ENCODE results near the gene KRTAP1-1. TPM values are rescaled to one million over a fixed set of nuclear protein-coding genes. Genes with fewer than 3 reads are reported as not detected.
"Not testable (repeated sequence)": the region's sequence is repeated elsewhere in the genome, so short reads cannot be mapped to it uniquely, and the experiment has no call there.

Gene KRTAP1-1
- polyA plus RNA-seq, 3 donors from 2014 or later = not detected

GRCh38 chr17:41046735-41047465, 5.7 kb upstream of the KRTAP1-1 start, which contains the start of gene KRTAP2-1:
KRTAP2-1 (minus strand) TSS chr17:41047316; CDS start chr17:41047267, 49 bp downstream.
- not testable (repeated sequence) for H3K4me3 Mint-ChIP-seq; H3K9me3 Mint-ChIP-seq; DNase-seq; H3K27ac Mint-ChIP-seq; H3K27me3 Mint-ChIP-seq (ENCODE audit: low read depth in 3 of 3); H3K36me3 Mint-ChIP-seq
- peaks cover 7 to 14% of the 10 kb centered on the region in 2 donors for H3K4me1 Mint-ChIP-seq

DNA sequence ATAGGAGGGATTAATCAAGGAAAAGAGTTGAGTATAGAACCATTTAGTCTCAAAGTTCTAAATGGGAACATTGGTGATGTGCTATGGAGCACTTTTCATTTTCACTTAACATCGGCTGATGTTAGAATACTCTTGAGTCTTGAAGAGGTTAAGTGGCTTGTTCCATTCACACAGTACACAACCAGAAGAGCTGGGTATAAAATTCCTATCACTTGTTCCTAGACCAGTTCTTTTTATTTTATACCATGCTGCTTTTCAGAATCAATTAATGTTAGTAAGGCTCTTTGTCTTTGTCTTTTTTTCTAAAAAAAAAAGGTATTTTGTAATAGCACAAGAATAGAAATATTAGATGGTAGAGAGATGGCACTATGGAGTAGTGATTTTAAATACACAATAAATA, 1.7 kb upstream of the KRTAP1-1 start:
- no peak for DNase-seq
- H3K27ac Mint-ChIP-seq = no peak overlapping the region
- H3K27me3 Mint-ChIP-seq (ENCODE audit: low read depth in 3 of 3) = peaks cover 3 to 7% (median 6%) of the 10 kb centered on the region in 3 donors
- peaks cover 0 to 3% (median 0%) of the 10 kb centered on the region in 6 donors for H3K9me3 Mint-ChIP-seq
- H3K4me3 Mint-ChIP-seq = no peak overlapping the region
- peaks cover 3 to 8% of the 10 kb centered on the region in 2 donors for H3K4me1 Mint-ChIP-seq
- no peaks in the 10 kb centered on the region for H3K36me3 Mint-ChIP-seq

GRCh38 chr17:41037853-41038350, 3.3 kb downstream of the KRTAP1-1 start:
- Mint-ChIP-seq H3K4me1 (no peaks in the 10 kb centered on the region), H3K27me3 (ENCODE audit: low read depth in 3 of 3) (peaks cover 0 to 7% (median 4%) of the 10 kb centered on the region in 3 donors), H3K4me3 (no peak overlapping the region), H3K36me3 (no peaks in the 10 kb centered on the region), H3K27ac (no peak overlapping the region), H3K9me3 (peaks cover 0 to 3% (median 0%) of the 10 kb centered on the region in 6 donors)
- DNase-seq = no peak

GRCh38 chr17:41034346-41034935, 6.8 kb downstream of the KRTAP1-1 start, which contains the start of gene KRTAP1-3:
KRTAP1-3 (minus strand) TSS chr17:41034874; CDS start chr17:41034821, 53 bp downstream.
- DNase-seq; H3K27ac Mint-ChIP-seq; H3K9me3 Mint-ChIP-seq; H3K4me1 Mint-ChIP-seq; H3K4me3 Mint-ChIP-seq; H3K36me3 Mint-ChIP-seq; H3K27me3 Mint-ChIP-seq (ENCODE audit: low read depth in 3 of 3): not testable (repeated sequence)

GRCh38 chr17:41029633-41030245, 11.5 kb downstream of the KRTAP1-1 start, which contains the start of gene KRTAP1-4:
KRTAP1-4 (minus strand) TSS chr17:41030195; CDS start chr17:41030078, 117 bp downstream.
- Mint-ChIP-seq H3K4me1 (no peaks in the 10 kb centered on the region), H3K9me3 (no peaks in the 10 kb centered on the region), H3K36me3 (no peaks in the 10 kb centered on the region), H3K4me3 (no peak within 1 kb of the TSS), H3K27me3 (ENCODE audit: low read depth in 3 of 3) (peaks cover 1 to 9% (median 2%) of the 10 kb centered on the region in 3 donors), H3K27ac (no peak within 1 kb of the TSS)
- no peak for DNase-seq

DNA sequence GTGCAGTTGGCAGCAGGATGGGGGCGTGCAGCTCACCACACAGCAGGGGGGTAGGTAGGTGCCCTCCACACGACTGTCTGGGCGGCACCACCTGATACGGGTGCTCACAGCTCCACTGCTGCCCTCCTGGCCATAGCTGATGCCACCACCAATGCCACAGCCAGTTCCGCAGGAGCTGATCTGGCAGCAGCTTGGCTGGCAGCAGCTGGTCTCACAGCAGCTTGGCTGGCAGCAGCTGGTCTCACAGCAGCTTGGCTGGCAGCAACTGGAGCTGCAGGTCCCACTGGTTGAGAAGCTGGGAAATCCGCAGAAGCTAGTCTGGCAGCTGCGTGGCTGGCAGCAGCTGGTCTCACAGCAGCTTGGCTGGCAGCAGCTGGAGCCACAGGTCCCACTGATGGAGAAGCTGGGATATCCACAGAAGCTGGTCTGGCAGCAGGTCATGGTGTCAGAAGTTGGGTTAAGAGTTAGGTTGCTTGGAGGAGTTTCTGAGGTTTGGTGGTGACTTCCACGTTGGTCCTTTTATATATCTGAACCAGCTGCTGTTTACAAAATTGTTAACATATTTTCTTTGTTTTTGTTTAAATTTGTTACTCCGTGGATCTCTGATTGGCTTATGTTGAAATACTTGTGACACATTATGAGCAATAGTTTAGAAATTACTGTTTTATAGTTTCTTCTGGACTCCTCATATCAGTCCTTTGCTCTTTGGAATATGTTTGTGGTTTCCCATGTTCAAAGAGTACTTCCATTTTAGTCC, 14.4 kb downstream of the KRTAP1-1 start, which contains the start of gene KRTAP1-5:
Gene KRTAP1-5 (minus strand): TSS at position 494 of the 757 bp plus-strand sequence. CDS start 53 bp downstream, at position 441.
- H3K27ac Mint-ChIP-seq = no peak within 1 kb of the TSS
- H3K4me1 Mint-ChIP-seq = no peaks in the 10 kb centered on the region
- no peak within 1 kb of the TSS for H3K4me3 Mint-ChIP-seq
- no peaks in the 10 kb centered on the region for H3K9me3 Mint-ChIP-seq
- no peaks in the 10 kb centered on the region for H3K36me3 Mint-ChIP-seq
- peaks cover 2 to 19% (median 2%) of the 10 kb centered on the region in 3 donors for H3K27me3 Mint-ChIP-seq (ENCODE audit: low read depth in 3 of 3)
- DNase-seq = no peak

- H3K4me3 Mint-ChIP-seq = no peak overlapping the region
- H3K9me3 Mint-ChIP-seq = no peaks in the 10 kb centered on the region
- no peak overlapping the region for H3K27ac Mint-ChIP-seq
- H3K4me1 Mint-ChIP-seq = no peaks in the 10 kb centered on the region
- no peak for DNase-seq
- H3K36me3 Mint-ChIP-seq = no peaks in the 10 kb centered on the region
- H3K27me3 Mint-ChIP-seq (ENCODE audit: low read depth in 3 of 3) = peaks cover 0 to 19% (median 2%) of the 10 kb centered on the region in 3 donors
Observed at GRCh38 chr17:41024697-41025096, 16.6 kb downstream of the KRTAP1-1 start.

DNA sequence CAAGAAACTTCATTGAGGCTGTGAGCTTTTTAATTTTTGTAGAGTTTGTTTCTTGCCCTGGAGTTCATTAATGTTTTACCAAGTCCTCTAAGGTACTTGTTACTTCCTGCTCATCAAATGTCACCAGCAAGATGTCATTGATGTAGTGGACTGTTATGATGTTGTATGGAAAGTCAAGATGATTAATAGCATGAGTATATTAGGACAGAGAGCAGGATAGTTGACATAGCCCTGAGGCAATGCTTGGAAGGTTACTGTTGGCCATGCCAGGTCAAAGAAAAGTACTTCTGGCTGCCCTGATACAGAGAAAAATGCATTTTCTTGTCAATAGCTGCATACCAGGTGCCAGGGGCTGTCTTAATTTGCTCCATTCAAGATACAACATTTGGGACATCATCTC, 20.9 kb downstream of the KRTAP1-1 start:
- H3K27me3 Mint-ChIP-seq (ENCODE audit: low read depth in 3 of 3) = peaks cover 1 to 19% (median 2%) of the 10 kb centered on the region in 3 donors
- DNase-seq = no peak
- no peaks in the 10 kb centered on the region for H3K36me3 Mint-ChIP-seq
- no peak overlapping the region for H3K4me3 Mint-ChIP-seq
- H3K4me1 Mint-ChIP-seq = no peaks in the 10 kb centered on the region
- no peaks in the 10 kb centered on the region for H3K9me3 Mint-ChIP-seq
- H3K27ac Mint-ChIP-seq = no peak overlapping the region

DNA sequence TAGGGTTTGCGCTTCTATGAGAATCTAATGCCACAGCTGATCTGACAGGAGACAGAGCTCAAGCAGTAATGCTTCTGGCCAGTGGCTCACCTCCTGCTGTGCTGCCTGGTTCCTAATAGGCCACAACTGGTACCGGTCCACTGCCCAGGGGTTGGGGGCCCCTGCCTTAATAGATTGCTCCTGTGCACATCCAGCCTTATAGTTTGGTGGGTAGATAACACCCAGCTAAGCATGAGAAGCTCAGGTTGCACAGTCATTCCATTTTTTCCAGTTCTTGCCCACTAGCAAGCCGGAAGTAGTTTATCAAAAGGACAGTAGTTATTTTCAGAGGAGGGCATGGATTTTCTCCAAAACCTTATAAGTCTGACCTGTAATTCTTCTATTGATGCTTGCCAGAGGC, 21.8 kb downstream of the KRTAP1-1 start:
- DNase-seq = no peak
- no peaks in the 10 kb centered on the region for H3K9me3 Mint-ChIP-seq
- no peak overlapping the region for H3K4me3 Mint-ChIP-seq
- H3K4me1 Mint-ChIP-seq = no peaks in the 10 kb centered on the region
- no peak overlapping the region for H3K27ac Mint-ChIP-seq
- peaks cover 1 to 24% (median 2%) of the 10 kb centered on the region in 3 donors for H3K27me3 Mint-ChIP-seq (ENCODE audit: low read depth in 3 of 3)
- H3K36me3 Mint-ChIP-seq = no peaks in the 10 kb centered on the region

DNA sequence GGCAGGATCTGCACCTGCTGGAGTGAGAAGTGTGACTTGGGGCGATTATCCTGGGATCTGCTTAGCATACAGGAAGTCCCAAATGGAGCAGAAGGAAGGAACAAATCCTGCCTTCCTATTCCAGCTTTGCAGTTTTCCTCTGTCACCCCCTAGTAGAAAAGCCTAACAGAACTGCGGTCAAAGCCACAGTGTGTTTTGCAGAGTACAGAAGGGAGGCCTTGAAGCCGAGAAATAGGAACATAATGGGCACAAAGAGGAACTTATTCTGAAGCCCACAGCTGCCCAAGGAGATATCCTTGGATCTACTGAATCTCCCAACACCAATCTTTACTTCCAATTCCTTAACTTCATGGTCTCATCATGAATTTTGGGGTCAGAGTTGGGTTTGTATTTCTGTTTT, 22.7 kb downstream of the KRTAP1-1 start:
- Mint-ChIP-seq H3K4me3 (no peak overlapping the region), H3K27ac (no peak overlapping the region), H3K36me3 (no peaks in the 10 kb centered on the region), H3K4me1 (no peaks in the 10 kb centered on the region), H3K27me3 (ENCODE audit: low read depth in 3 of 3) (peaks cover 0 to 19% (median 1%) of the 10 kb centered on the region in 3 donors), H3K9me3 (no peaks in the 10 kb centered on the region)
- no peak for DNase-seq

- H3K9me3 Mint-ChIP-seq = no peaks in the 10 kb centered on the region
- no peak overlapping the region for H3K27ac Mint-ChIP-seq
- no peaks in the 10 kb centered on the region for H3K36me3 Mint-ChIP-seq
- H3K4me1 Mint-ChIP-seq = no peaks in the 10 kb centered on the region
- no peak for DNase-seq
- no peak overlapping the region for H3K4me3 Mint-ChIP-seq
- H3K27me3 Mint-ChIP-seq (ENCODE audit: low read depth in 3 of 3) = peaks cover 0 to 13% (median 1%) of the 10 kb centered on the region in 3 donors
Observed at GRCh38 chr17:41016578-41017215, 24.6 kb downstream of the KRTAP1-1 start.

- H3K4me1 Mint-ChIP-seq = no peaks in the 10 kb centered on the region
Observed at GRCh38 chr17:41015454-41015853, 25.8 kb downstream of the KRTAP1-1 start.

DNA sequence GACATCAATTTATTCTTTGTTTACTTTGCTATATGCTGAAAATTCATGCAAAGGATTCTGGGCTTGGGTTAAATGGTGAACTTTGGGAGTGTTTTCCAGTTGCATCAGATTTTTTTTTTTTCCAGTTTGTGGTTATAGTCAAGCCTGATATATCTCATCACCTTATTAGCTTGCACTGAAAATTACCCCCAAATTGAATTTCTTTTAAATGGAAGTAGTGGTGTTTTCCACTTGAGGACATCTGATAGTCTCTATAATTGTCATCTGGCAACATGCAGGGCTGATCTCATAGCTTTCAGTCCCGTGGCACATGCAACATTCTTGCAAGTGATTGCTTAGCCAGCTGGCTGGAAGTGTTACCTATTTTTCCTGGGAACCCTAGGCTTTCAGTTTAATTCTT, 27.6 kb downstream of the KRTAP1-1 start:
- H3K4me1 Mint-ChIP-seq = no peaks in the 10 kb centered on the region
- peaks cover 0 to 13% (median 1%) of the 10 kb centered on the region in 3 donors for H3K27me3 Mint-ChIP-seq (ENCODE audit: low read depth in 3 of 3)
- no peak overlapping the region for H3K4me3 Mint-ChIP-seq
- DNase-seq = no peak
- no peaks in the 10 kb centered on the region for H3K36me3 Mint-ChIP-seq
- no peaks in the 10 kb centered on the region for H3K9me3 Mint-ChIP-seq
- no peak overlapping the region for H3K27ac Mint-ChIP-seq

More at GRCh38 chr17:41015454-41015853, 25.8 kb downstream of the KRTAP1-1 start:
- H3K36me3 Mint-ChIP-seq = no peaks in the 10 kb centered on the region
- peaks cover 0 to 13% (median 1%) of the 10 kb centered on the region in 3 donors for H3K27me3 Mint-ChIP-seq (ENCODE audit: low read depth in 3 of 3)
- H3K9me3 Mint-ChIP-seq = no peaks in the 10 kb centered on the region
- DNase-seq = no peak
- H3K4me3 Mint-ChIP-seq = no peak overlapping the region
- no peak overlapping the region for H3K27ac Mint-ChIP-seq
